LoVo (cell line): ENCODE measurements around the gene USP20.

Experiments used
- DNase-seq: peaks from one replicate; pipeline ENCODE4 v3.0.0-alpha.2; 2016; ENCODE audit warnings: low spot score

USP20 gene

DNA sequence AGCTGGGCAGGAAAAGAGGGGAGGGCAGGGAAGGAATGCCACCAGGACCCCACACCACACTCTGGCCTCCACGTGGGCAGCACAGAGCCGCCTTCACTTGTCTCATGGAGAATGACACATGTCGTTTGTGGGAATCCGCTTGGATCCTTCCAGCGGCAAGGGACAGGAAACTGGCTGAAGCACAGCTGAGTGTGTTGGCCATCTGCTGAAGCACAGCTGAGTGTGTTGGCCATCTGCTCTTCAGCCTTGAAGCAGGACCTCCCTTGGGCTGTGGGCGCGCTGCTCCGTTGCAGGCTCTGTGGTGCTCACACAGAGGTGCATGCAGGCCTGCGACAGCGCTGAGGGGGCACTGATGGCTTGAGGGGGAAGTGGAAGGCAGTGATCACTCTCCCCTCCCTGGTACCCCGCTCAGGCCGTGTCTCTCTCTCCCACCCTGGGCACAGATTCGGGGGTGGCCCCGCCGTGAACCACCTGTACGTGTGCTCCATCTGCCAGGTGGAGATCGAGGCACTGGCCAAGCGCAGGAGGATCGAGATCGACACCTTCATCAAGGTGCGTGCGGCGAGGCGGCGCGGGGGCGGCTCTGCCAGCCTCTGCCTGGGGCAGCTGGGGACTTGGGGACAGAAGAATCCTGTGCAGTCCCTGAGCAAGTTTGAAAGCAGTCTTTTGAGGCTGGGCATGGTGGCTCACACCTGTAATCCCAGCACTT lies 40.6 kb downstream of the USP20 start:
- no peak for DNase-seq

GRCh38 chr9:129876815-129877214 lies 41.6 kb downstream of the USP20 start:
- DNase-seq = no peak

DNA sequence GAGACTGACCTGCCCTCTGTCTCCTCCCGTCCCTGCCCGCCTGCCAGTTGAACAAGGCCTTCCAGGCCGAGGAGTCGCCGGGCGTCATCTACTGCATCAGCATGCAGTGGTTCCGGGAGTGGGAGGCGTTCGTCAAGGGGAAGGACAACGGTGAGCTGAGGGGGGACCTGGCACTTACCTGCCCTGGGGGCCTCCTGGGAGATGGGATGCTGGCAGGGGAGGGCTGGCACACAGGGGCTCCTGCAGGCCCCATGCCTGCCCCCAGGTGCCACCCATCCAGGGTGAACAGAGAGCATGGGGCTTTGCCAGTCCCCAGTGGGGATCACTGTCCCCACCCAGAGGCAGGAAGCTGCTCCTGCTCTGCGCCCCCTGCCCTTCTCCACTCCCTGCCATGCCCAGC lies 43.0 kb downstream of the USP20 start:
- DNase-seq = no peak

DNA sequence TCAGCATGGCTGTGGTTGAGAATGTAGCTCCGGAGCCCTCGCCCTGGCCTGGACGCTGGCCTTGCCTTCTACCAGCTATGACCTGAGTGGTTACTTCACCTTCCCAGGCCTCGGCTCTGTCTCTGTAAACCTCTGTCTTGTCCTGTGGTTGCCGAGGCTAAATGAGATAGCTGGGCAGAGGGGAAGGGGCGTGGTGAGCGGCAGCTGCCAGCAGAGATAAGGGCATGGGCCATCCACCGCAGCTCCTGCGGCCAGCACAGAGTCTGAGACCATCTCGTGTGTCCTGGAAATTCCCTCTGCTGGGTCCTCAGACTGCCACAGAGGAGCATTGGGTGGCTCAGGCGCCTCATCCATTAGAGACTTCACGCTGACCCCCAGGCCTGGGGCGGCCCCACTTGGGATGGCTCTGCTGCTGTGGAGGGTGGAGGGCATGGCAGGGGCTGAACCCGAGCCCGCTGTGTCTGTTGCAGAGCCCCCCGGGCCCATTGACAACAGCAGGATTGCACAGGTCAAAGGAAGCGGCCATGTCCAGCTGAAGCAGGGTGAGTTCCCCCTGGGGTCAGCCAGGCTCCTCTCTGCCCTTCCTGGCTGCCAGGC lies 43.9 kb downstream of the USP20 start:
- DNase-seq = no peak

DNA sequence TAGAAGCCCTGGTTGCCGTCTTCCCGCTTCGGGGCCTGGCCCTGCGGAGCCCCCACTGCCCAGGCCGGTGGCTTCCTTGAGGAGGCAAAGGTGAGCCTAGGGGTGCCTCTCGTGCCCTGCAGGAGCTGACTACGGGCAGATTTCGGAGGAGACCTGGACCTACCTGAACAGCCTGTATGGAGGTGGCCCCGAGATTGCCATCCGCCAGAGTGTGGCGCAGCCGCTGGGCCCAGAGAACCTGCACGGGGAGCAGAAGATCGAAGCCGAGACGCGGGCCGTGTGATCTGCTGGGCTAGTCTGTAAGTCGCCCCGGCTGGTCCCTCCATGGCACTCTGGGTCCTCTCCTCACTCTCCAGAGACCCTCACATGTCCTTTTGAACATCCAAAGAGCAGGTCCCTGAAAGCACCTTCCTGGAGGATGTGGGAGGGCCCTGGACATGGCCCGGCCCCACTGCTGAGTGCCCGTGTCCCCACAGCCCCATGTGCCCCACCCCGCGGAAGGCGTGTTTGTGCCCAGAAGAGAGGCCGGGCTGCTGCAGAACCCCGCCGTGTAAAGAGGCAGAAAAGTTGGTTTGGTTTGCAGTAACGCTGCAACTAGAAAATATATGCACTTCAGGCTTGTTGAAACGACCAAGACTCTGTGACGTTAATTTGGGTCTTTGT lies 44.9 kb downstream of the USP20 start:
- DNase-seq = no peak

GRCh38 chr9:129880654-129881546 lies 45.6 kb downstream of the USP20 start:
- no peak for DNase-seq

- DNase-seq = no peak
These were observed 46.5 kb downstream of the USP20 start for GRCh38 chr9:129881547-129882324.

DNA sequence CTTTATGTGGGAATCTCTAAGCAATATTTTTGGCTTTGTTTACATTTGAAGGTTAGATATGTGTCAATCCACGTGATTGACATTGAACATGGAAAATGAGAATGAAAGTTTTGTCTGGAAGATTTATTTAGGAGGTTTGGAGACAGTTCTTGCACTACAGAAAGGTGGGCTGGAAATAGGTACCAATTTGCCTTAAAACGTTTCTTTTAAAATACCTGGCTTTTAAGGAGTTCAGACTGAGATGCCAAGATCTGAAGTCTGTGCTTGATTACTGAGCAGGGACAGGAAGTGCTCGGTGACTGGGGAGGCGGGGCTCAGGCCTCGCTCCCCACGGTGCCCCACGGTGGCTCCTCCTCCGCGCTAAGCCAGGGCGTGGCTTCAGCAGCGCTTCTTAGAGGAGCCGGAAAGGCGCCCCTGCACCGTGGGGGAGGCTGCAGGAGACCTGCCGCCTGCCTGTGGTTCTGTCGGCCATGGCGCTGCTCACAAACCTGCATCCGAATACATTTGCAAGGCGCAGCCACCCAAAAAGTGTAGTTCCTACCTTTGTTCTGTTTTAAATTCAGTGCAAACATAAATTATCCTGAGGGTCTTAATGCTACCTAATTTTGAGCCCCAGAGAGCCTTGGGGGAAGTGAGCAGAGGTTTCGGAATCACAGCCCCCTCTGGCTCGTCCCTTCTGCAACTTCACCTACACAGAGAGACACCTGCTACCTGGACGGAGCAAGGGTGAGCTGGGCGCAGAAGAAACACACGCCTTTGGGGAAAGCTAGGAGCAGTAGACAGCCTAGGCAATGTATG lies 49.2 kb downstream of the USP20 start:
- DNase-seq = peak; percentile 88

DNA sequence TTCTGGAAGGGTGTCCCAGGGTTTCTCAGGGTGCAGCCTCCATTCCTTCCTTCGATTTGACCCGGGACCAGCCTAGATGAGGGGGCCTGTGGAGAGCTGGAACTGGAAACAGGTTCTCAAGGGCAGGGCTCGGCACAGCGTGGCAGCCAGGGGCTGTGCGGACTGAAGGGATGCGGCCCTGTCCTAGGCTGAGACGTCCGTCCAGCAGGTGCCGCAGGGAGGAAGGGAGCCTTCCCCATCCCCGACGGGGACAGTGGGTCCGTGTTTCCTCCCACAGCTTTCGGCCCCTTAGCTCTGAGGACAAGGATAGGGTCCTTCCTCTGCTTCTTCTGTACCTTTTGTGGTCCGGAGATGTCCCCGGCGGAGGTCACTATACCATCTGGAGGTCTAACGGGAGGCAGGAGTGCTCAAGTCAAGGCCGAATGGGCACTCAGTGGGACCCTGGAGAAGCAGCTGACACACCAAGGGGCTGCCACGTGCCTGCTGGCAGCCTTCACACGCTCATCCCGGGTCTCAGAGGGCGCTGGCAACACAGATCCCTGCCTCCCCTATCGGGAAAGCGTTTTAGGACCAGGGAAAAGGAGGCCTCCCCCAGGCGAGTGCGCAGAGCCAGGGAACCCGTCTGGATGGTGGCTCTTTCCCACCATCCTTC lies 49.9 kb downstream of the USP20 start:
- peak; percentile 32 for DNase-seq

- DNase-seq = peak; percentile 93
These were observed 50.4 kb downstream of the USP20 start for GRCh38 chr9:129885670-129886106.

GRCh38 chr9:129886226-129887174 lies 51.2 kb downstream of the USP20 start:
- no peak for DNase-seq

DNA sequence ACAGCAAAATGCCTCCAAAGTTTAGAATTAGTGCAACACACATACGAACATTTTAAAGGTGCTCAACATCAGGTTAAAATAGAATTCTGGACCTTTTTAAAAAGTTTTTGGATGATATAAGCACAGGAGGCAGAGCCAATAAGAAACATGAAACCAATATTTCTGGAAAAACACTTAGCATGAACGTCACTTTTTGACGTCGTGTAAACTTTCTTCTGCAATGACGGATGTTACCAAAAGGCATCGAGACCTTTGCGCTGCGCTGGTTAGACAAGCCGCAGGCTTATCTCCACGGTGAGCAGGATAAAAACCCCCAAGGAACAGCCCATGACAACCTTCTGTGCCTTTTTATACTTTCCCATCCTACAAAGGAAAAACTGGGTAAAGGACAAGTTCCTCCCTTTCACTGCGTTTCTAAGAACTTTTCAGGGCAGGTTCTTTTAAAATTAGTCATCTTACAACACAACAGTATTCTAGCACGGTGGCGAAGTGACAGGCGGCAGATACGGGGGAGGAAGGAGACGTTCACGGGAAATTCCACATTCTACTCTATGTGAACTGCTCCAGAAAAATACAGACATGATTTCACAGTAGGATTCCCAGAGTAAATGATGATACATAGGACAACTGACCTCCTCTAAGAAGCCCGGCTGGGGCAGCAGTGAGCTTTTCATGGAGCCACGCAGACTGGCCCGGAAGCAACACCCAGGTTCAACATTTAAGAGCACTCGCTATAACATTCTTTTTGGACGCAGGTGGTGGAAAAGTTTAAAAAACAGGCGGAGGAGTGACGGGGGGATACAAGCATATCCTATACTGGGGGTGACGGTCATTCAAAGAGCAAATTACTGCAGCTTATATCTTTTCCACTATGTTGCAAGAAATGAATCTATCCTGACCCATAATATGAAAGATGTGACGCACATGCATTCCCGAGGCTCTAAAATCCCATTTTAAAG lies 52.4 kb downstream of the USP20 start:
- DNase-seq = no peak

GRCh38 chr9:129888293-129889121 lies 53.2 kb downstream of the USP20 start:
- DNase-seq = no peak

DNA sequence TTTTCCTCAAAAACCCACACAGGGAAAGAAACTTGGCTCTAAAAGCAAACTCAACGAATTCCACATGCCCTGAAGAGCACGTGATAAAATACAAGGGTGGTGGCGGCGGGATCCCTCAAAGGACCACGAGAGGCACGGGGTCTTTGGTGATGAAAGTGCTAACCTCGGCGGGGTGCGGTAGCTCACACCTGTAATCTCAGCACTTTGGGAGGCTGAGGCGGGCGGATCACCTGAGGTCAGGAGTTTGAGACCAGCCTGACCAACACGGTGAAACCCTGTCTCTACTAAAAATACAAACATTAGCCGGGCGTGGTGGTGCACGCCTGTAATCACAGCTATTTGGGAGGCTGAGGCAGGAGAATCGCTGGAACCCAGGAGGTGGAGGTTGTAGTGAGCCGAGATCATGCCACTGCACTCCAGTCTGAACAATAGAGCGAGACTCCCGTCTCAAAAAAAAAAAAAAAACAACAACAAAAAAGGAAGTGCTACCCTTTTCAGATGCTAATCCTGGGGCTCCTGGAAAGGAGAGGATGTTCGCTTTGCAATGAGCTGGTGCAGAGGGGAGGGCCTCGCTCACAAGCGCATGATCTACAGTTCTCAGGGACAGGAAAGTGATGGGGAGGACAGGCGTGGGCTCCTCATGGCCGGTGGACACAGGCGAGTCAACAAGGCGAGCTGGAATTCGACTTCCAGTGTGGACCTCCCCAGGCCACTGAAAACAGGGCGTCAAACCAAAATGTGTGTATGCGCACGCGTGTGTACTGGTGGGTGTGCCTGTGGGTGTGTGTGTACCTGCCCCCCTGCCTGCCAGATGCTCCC lies 54.1 kb downstream of the USP20 start:
- no peak for DNase-seq

GRCh38 chr9:129889941-129890717 lies 54.9 kb downstream of the USP20 start:
- no peak for DNase-seq
